K562 (cell line): ENCODE results near the gene CHD6. TPM values are rescaled to one million over a fixed set of nuclear protein-coding genes. Genes with fewer than 3 reads are reported as not detected.
A peak's percentile ranks its signal among the peaks of the same experiment; 100 is the strongest.

Source experiments
- ATAC-seq: fragments of 200-7000 bp; cut with Tn5 transposase; 3 replicates; pipeline ENCODE4 v1.9.1; 2020; ENCODE audit warnings: moderate library complexity
- BruUV-seq: library from RNA; stranded (reverse); fragments of 400-500 nt; replicated peaks from 2 replicates; lab custom pipeline; 2021; lab: Mats Ljungman, UMichigan
- CTCF ChIA-PET: fragments of 300-600 bp; formaldehyde crosslinking; extraction: SDS; loops from one replicate; lab custom pipeline; 2021; ENCODE audit warnings: low intra/inter-chr PET ratio; lab: Yijun Ruan, JAX
- POLR2A ChIA-PET: fragments of 300-600, 350-650 bp; sonication (Branson Sonifier 250); formaldehyde crosslinking; extraction: SDS; loops from one replicate; lab custom pipeline; 2021; ENCODE audit warnings: antibody characterized with exemption, inconsistent platforms; lab: Yijun Ruan, JAX
- DNase-seq, 4 experiments: peaks; one replicate each; pipeline versions ENCODE4 v3.0.0 to v3.0.0-alpha.2; 2011 to 2018; ENCODE audit warnings: low spot score in 3 of 4, mixed read lengths in 3 of 4; ENCODE audit errors: extremely low read depth in 1 of 4
- FAIRE-seq: peaks from 2 replicates; lab custom pipeline; 2011; peaks lifted over from hg19 to GRCh38; lab: Jason Lieb, UNC
- H2AFZ ChIP-seq: 2 replicates; pipeline ENCODE4 v1.6.0; 2011; ENCODE audit warnings: low read depth, low read length, control low read depth, inconsistent platforms
- H3K27ac ChIP-seq: fragments of 200-600 bp; 3 replicates; pipeline ENCODE4 v1.8.0; 2011; ENCODE audit warnings: low read depth, mild to moderate bottlenecking, control low read depth, inconsistent platforms, low read length, moderate library complexity, mixed read lengths; ENCODE audit errors: extremely low read depth
- H3K27me3 ChIP-seq, 2 experiments: fragments of 300-600 bp in 1 of 2; 2 replicates in 1 of 2; 3 replicates in 1 of 2; pipeline versions ENCODE4 v1.6.0 to v1.8.0; 2011; ENCODE audit warnings: inconsistent platforms in 2 of 2, low read length in 2 of 2, mild to moderate bottlenecking in 1 of 2, mixed read lengths in 1 of 2, moderate library complexity in 1 of 2; ENCODE audit not compliant: control insufficient read depth in 2 of 2, insufficient read depth in 2 of 2
- H3K36me3 ChIP-seq: fragments of 300-600 bp; 3 replicates; pipeline ENCODE4 v1.8.0; 2011; ENCODE audit warnings: mild to moderate bottlenecking, low read length, inconsistent platforms; ENCODE audit not compliant: control insufficient read depth, insufficient read depth
- H3K4me1 ChIP-seq, 2 experiments: fragments of 200-600 bp in 1 of 2; replicated peaks in 1 of 2; 2 replicates in 1 of 2; 3 replicates in 1 of 2; pipeline versions ENCODE4 v1.5.1 to v1.8.0; 2011; ENCODE audit warnings: inconsistent platforms in 2 of 2, low read length in 2 of 2, mild to moderate bottlenecking in 1 of 2, mixed read lengths in 1 of 2, moderate library complexity in 1 of 2; ENCODE audit not compliant: control insufficient read depth in 2 of 2, insufficient read depth in 2 of 2
- H3K4me2 ChIP-seq: 2 replicates; pipeline ENCODE4 v1.6.1; 2011; ENCODE audit warnings: low read length, control low read depth, inconsistent platforms, mixed read lengths; ENCODE audit not compliant: insufficient read depth
- H3K4me3 ChIP-seq: fragments of 200-600 bp; sonication (generic), shearing (Covaris generic); 2 replicates; pipeline ENCODE4 v1.5.1; 2016; ENCODE audit warnings: control low read depth, inconsistent platforms
- H3K79me2 ChIP-seq: fragments of 200-600 bp; 3 replicates; pipeline ENCODE4 v1.8.0; 2011; ENCODE audit warnings: low read length, inconsistent platforms; ENCODE audit not compliant: control insufficient read depth, insufficient read depth
- H3K9ac ChIP-seq, 2 experiments: 2 replicates each; pipeline versions ENCODE4 v1.6.0 to v1.6.1; 2011; ENCODE audit warnings: low read depth in 2 of 2, low read length in 2 of 2, control low read depth in 1 of 2, inconsistent platforms in 1 of 2, mild to moderate bottlenecking in 1 of 2, mixed read lengths in 1 of 2; ENCODE audit not compliant: insufficient read depth in 1 of 2
- H3K9me1 ChIP-seq: one replicate; pipeline ENCODE4 v1.6.0; 2011; ENCODE audit warnings: inconsistent platforms, mild to moderate bottlenecking, low read length, moderate library complexity; ENCODE audit not compliant: control insufficient read depth, insufficient read depth
- H3K9me3 ChIP-seq: replicated peaks from 2 replicates; pipeline ENCODE4 v1.5.1; 2011; ENCODE audit warnings: low read depth, low read length, inconsistent platforms; ENCODE audit not compliant: control insufficient read depth, insufficient read depth
- H4K20me1 ChIP-seq: replicated peaks from 2 replicates; pipeline ENCODE4 v1.6.1; 2011; ENCODE audit warnings: low read length, inconsistent platforms, mixed read lengths; ENCODE audit not compliant: control insufficient read depth, insufficient read depth
- CTBP1 ChIP-seq: fragments of 450-650 bp; IDR thresholded peaks from 2 replicates; pipeline ENCODE4 v1.6.1; 2016; ENCODE audit warnings: borderline replicate concordance
- CXXC5 ChIP-seq: fragments of 250-450 bp; sonication (Bioruptor Pico); IDR thresholded peaks from 2 replicates; pipeline ENCODE4 v1.8.0; 2022; ENCODE audit warnings: inconsistent platforms, mild to moderate bottlenecking, moderate library complexity
- KDM1A ChIP-seq, 2 experiments: fragments of 450-650 bp; IDR thresholded peaks; 2 replicates each; pipeline ENCODE4 v1.6.1; 2016; ENCODE audit warnings: mild to moderate bottlenecking in 2 of 2
- L3MBTL2 ChIP-seq: fragments of 450-650 bp; IDR thresholded peaks from 2 replicates; pipeline ENCODE4 v1.6.1; 2016; ENCODE audit warnings: mild to moderate bottlenecking, moderate library complexity
- MCM3 ChIP-seq: fragments of 450-650 bp; IDR thresholded peaks from 2 replicates; pipeline ENCODE4 v1.6.1; 2016
- MEF2D ChIP-seq: conservative IDR thresholded peaks from 2 replicates; pipeline ENCODE4 v1.6.1; 2016; ENCODE audit warnings: low read depth, missing genetic modification characterization, missing compliant biosample characterization
- MTA3 ChIP-seq: fragments of 450-650 bp; formaldehyde crosslinking; IDR thresholded peaks from 2 replicates; pipeline ENCODE4 v1.6.1; 2017; ENCODE audit warnings: mild to moderate bottlenecking, borderline replicate concordance
- NCOA4 ChIP-seq: fragments of 450-650 bp; IDR thresholded peaks from 2 replicates; pipeline ENCODE4 v1.6.1; 2018; ENCODE audit warnings: mild to moderate bottlenecking; ENCODE audit not compliant: partially characterized antibody
- NRF1 ChIP-seq, 2 experiments: fragments of 450-650 bp; IDR thresholded peaks in 1 of 2; conservative IDR thresholded peaks in 1 of 2; 2 replicates each; pipeline ENCODE4 v1.6.1; 2014; ENCODE audit warnings: mild to moderate bottlenecking in 2 of 2
- PHB ChIP-seq: fragments of 250-450 bp; sonication (Bioruptor Pico); IDR thresholded peaks from 2 replicates; pipeline ENCODE4 v1.5.0; 2021
- POLR2AphosphoS5 ChIP-seq: IDR thresholded peaks from 2 replicates; pipeline ENCODE4 v1.6.1; 2011; ENCODE audit warnings: mild to moderate bottlenecking, low read depth, low read length, moderate library complexity; ENCODE audit not compliant: control insufficient read depth, insufficient read depth
- ZNF133 ChIP-seq: fragments of 250-450 bp; sonication (Bioruptor Pico); IDR thresholded peaks from 2 replicates; pipeline ENCODE4 v1.4.0; 2020; ENCODE audit warnings: mild to moderate bottlenecking
- ZNF668 ChIP-seq: fragments of 250-450 bp; sonication (Bioruptor Pico); IDR thresholded peaks from 2 replicates; pipeline ENCODE4 v1.8.0; 2022; ENCODE audit warnings: mild to moderate bottlenecking, inconsistent platforms
- WGBS: fragments of 100-300 bp; shearing (Covaris generic); methylation state at CpG from one replicate; pipeline ENCODE4 v1.1.6; 2016; ENCODE audit warnings: low coverage, mixed read lengths; ENCODE audit not compliant: insufficient coverage; ENCODE audit errors: missing lambda C conversion rate; 5-methylcytosine and 5-hydroxymethylcytosine counted together
- in situ Hi-C: fragments of 300-500 bp; cut with MboI; formaldehyde crosslinking; loops from 4 replicates; pipeline ENCODE4 v1.15.0; 2018; ENCODE audit warnings: inconsistent platforms, mixed read lengths
- intact Hi-C: fragments of 100-400 bp; cut with micrococcal nuclease; formaldehyde crosslinking; loops from 2 replicates; pipeline ENCODE4 v1.14.2; 2022
- polyA plus RNA-seq, 8 experiments: library from polyadenylated mRNA; depleted of rRNA in 4 of 8; stranded (reverse) in 5 of 8; unstranded in 3 of 8; fragments of >200 nt; fragmentation: Nextera tagmentation in 2 of 8; fragmentation: Illumina TruSeq in 1 of 8; extraction: Ambion mirVana in 2 of 8; extraction: Trizol in 1 of 8; gene quantifications; 2 replicates each; pipeline versions ENCODE4 v1.2.1 to v1.2.3, GENCODE V29; 2011 to 2014; ENCODE audit warnings: inconsistent platforms in 1 of 8, missing spikeins in 1 of 8
- total RNA-seq, 7 experiments: library from RNA; depleted of rRNA in 6 of 7; stranded (reverse); fragments of >200 nt in 6 of 7; fragmentation: Illumina TruSeq in 2 of 7; extraction: Trizol in 2 of 7; gene quantifications; 2 replicates each; pipeline versions ENCODE4 v1.2.1 to v1.2.3, GENCODE V29; 2011 to 2021; ENCODE audit warnings: low replicate concordance in 1 of 7
- TF ChIP-seq, protein P1 (sequence below): sonication (generic); formaldehyde crosslinking; IDR thresholded peaks from 2 replicates; pipeline ENCODE4 v1.9.0; 2022; ENCODE audit warnings: mild to moderate bottlenecking, missing genetic modification reagents
- TF ChIP-seq, protein P2 (sequence below): fragments of 450-650 bp; IDR thresholded peaks from 2 replicates; pipeline ENCODE4 v1.6.1; 2016; ENCODE audit warnings: missing biosample characterization, missing genetic modification characterization
- TF ChIP-seq, protein P3 (sequence below): fragments of 250-450 bp; sonication (Bioruptor Pico); IDR thresholded peaks from 2 replicates; pipeline ENCODE4 v1.8.0; 2022; ENCODE audit warnings: inconsistent platforms
- TF ChIP-seq, protein P4 (sequence below), 2 experiments: IDR thresholded peaks; 2 replicates each; pipeline ENCODE4 v1.6.1; 2011; ENCODE audit warnings: borderline replicate concordance in 1 of 2, control low read depth in 1 of 2, low read depth in 1 of 2, low read length in 1 of 2, mild to moderate bottlenecking in 1 of 2, mixed read lengths in 1 of 2, moderate library complexity in 1 of 2; ENCODE audit not compliant: insufficient read depth in 1 of 2, insufficient read length in 1 of 2, poor library complexity in 1 of 2, severe bottlenecking in 1 of 2; ENCODE audit errors: extremely low read depth in 1 of 2
- TF ChIP-seq, protein P5 (sequence below): sonication (generic); formaldehyde crosslinking; IDR thresholded peaks from 2 replicates; pipeline ENCODE4 v1.5.0; 2020; ENCODE audit warnings: missing genetic modification reagents

CHD6 gene
- total and polyA plus RNA-seq, 9 of the 15 experiments (the other 6 are each of a cell fraction or from before 2014, with no cell fraction given) = 3.9 to 24.2 (median 12.8) TPM

DNA sequence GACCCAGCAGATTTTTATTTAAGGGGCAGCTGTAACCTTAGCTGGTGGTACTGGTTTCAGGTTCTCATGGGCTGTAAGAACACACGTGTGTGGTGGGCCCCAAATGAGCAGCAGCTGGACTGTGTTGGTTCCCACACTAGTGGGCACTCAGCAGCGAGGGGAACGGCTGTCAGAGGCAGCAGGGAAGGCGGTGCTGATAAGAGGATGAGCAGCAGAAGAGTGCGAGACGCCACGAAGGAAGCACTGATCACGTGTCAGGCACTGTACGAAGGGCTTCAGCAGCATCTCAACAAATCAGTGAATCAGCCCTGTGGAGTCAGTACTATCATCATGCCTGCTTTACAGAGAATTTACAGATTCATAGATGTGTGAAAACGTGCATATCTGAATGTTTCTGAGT lies 210.6 kb downstream of the CHD6 start:
- ChIA-PET POLR2A (no interaction called here), CTCF (no interaction called here)
- ATAC-seq (peak; percentile 72; the same call in 2 of the 3 replicates), FAIRE-seq (peak; percentile 35), DNase-seq (peak in 3 of 4 experiments; percentile 26 to 53 (median 27))
- H3K27ac ChIP-seq = no peak overlapping the region
- peak overlapping the region in 1 of 2 experiments; percentile 71; a peak in 2 of 4 replicates for H3K9ac ChIP-seq
- no peaks in the 10 kb centered on the region; the same call in 1 of the 2 replicates for H4K20me1 ChIP-seq
- no peak overlapping the region for H3K4me2 ChIP-seq
- H3K9me3 ChIP-seq = no peaks in the 10 kb centered on the region
- no peak overlapping the region for H3K4me3 ChIP-seq
- no peaks in the 10 kb centered on the region for H3K27me3 ChIP-seq
- BruUV-seq = no TSS peak
- no peak overlapping the region for H2AFZ ChIP-seq
- intact Hi-C loops (no loop called here), in situ Hi-C loops (no loop called here)
- H3K4me1 ChIP-seq = peaks cover 0 to 4% of the 10 kb centered on the region in 2 experiments; a peak in 3 of 5 replicates
- H3K79me2 ChIP-seq = no peaks in the 10 kb centered on the region
- H3K36me3 ChIP-seq = peaks cover 68% of the 10 kb centered on the region; the same call in 2 of the 3 replicates
- WGBS = 21% methylated on average over 10 of the region's 10 CpGs
- H3K9me1 ChIP-seq = no peaks in the 10 kb centered on the region
- TF ChIP-seq CTBP1 = 0 out of 2 replicates have a peak, but pooled peaks have one; percentile 20
- no peak for TF ChIP-seq ZNF668 (CRISPR knock-in tag)
- TF ChIP-seq, protein P1, sequence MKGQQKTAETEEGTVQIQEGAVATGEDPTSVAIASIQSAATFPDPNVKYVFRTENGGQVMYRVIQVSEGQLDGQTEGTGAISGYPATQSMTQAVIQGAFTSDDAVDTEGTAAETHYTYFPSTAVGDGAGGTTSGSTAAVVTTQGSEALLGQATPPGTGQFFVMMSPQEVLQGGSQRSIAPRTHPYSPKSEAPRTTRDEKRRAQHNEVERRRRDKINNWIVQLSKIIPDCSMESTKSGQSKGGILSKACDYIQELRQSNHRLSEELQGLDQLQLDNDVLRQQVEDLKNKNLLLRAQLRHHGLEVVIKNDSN (CRISPR knock-in tag) = peak; percentile 64
- TF ChIP-seq PHB (CRISPR knock-in tag) = no peak
- no peak for TF ChIP-seq ZNF133 (CRISPR knock-in tag)
- TF ChIP-seq L3MBTL2 = peak; percentile 82
- TF ChIP-seq NRF1 (conservative IDR thresholded peaks at IDR 0.05 in 1 of 2, IDR thresholded peaks at IDR 0.05 in 1 of 2) = no peak
- TF ChIP-seq, protein P2, sequence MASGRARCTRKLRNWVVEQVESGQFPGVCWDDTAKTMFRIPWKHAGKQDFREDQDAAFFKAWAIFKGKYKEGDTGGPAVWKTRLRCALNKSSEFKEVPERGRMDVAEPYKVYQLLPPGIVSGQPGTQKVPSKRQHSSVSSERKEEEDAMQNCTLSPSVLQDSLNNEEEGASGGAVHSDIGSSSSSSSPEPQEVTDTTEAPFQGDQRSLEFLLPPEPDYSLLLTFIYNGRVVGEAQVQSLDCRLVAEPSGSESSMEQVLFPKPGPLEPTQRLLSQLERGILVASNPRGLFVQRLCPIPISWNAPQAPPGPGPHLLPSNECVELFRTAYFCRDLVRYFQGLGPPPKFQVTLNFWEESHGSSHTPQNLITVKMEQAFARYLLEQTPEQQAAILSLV (tag) = no peak
- TF ChIP-seq CXXC5 = 0 out of 2 replicates have a peak, but pooled peaks have one; percentile 48
- no peak for TF ChIP-seq POLR2AphosphoS5
- TF ChIP-seq KDM1A (IDR thresholded peaks at IDR 0.05) = 0 out of 4 replicates have a peak, but pooled peaks of 1 of the 2 experiments have one; percentile 11
- TF ChIP-seq, protein P3, sequence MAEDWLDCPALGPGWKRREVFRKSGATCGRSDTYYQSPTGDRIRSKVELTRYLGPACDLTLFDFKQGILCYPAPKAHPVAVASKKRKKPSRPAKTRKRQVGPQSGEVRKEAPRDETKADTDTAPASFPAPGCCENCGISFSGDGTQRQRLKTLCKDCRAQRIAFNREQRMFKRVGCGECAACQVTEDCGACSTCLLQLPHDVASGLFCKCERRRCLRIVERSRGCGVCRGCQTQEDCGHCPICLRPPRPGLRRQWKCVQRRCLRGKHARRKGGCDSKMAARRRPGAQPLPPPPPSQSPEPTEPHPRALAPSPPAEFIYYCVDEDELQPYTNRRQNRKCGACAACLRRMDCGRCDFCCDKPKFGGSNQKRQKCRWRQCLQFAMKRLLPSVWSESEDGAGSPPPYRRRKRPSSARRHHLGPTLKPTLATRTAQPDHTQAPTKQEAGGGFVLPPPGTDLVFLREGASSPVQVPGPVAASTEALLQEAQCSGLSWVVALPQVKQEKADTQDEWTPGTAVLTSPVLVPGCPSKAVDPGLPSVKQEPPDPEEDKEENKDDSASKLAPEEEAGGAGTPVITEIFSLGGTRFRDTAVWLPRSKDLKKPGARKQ (CRISPR knock-in tag) = no peak
- TF ChIP-seq MCM3 = no peak
- TF ChIP-seq, protein P4, sequence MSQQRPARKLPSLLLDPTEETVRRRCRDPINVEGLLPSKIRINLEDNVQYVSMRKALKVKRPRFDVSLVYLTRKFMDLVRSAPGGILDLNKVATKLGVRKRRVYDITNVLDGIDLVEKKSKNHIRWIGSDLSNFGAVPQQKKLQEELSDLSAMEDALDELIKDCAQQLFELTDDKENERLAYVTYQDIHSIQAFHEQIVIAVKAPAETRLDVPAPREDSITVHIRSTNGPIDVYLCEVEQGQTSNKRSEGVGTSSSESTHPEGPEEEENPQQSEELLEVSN (IDR thresholded peaks at IDR 0.05; ENCODE audit: borderline replicate concordance in 1 of 2, extremely low read depth in 1 of 2, insufficient read depth in 1 of 2, insufficient read length in 1 of 2, low read depth in 1 of 2, low read length in 1 of 2, poor library complexity in 1 of 2, severe bottlenecking in 1 of 2) = peak in 1 of 2 experiments; percentile 51
- TF ChIP-seq MTA3 = no peak
- no peak for TF ChIP-seq MEF2D (tag)
- TF ChIP-seq, protein P5, sequence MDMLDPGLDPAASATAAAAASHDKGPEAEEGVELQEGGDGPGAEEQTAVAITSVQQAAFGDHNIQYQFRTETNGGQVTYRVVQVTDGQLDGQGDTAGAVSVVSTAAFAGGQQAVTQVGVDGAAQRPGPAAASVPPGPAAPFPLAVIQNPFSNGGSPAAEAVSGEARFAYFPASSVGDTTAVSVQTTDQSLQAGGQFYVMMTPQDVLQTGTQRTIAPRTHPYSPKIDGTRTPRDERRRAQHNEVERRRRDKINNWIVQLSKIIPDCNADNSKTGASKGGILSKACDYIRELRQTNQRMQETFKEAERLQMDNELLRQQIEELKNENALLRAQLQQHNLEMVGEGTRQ (CRISPR knock-in tag) = peak; percentile 51; the same call in 1 of the 2 replicates
- no peak for TF ChIP-seq NCOA4
